Mesendoderm (in vitro differentiated cells): Measurements from ENCODE around the gene ATP6V1D. TPM values are rescaled to one million over a fixed set of nuclear protein-coding genes. Genes with fewer than 3 reads are reported as not detected.
A peak's percentile ranks its signal among the peaks of the same experiment; 100 is the strongest.
"Not testable (repeated sequence)": the region's sequence is repeated elsewhere in the genome, so short reads cannot be mapped to it uniquely, and the experiment has no call there.

Experiments used
- DNase-seq: peaks from one replicate; pipeline ENCODE4 v3.0.0; 2013
- H2AK5ac ChIP-seq: 2 replicates; pipeline ENCODE4 v1.6.1; 2013; ENCODE audit warnings: low read length, inconsistent platforms
- H2BK120ac ChIP-seq: 2 replicates; pipeline ENCODE4 v1.6.1; 2013; ENCODE audit warnings: low read depth, mild to moderate bottlenecking, low read length, moderate library complexity, mixed read lengths
- H2BK15ac ChIP-seq: replicated peaks from 2 replicates; pipeline ENCODE4 v1.6.1; 2013; ENCODE audit warnings: low read depth, mild to moderate bottlenecking, moderate library complexity
- H2BK5ac ChIP-seq: 2 replicates; pipeline ENCODE4 v1.6.1; 2013; ENCODE audit warnings: low read length, inconsistent platforms
- H3K18ac ChIP-seq: 2 replicates; pipeline ENCODE4 v1.6.1; 2013; ENCODE audit warnings: mild to moderate bottlenecking, low read length, mixed read lengths
- H3K23ac ChIP-seq: one replicate; pipeline ENCODE4 v1.6.1; 2013; ENCODE audit warnings: low read length
- H3K27ac ChIP-seq: 2 replicates; pipeline ENCODE4 v1.5.1; 2013; ENCODE audit warnings: low read depth, mild to moderate bottlenecking, inconsistent platforms, low read length, moderate library complexity
- H3K27me3 ChIP-seq: 2 replicates; pipeline ENCODE4 v1.6.1; 2013; ENCODE audit warnings: low read length, control low read depth, mild to moderate bottlenecking, inconsistent platforms; ENCODE audit not compliant: insufficient read depth, poor library complexity
- H3K36me3 ChIP-seq: 2 replicates; pipeline ENCODE4 v1.6.1; 2013; ENCODE audit warnings: low read length, inconsistent platforms; ENCODE audit not compliant: control insufficient read depth, insufficient read depth
- H3K4ac ChIP-seq: one replicate; pipeline ENCODE4 v1.6.1; 2013; ENCODE audit warnings: low read depth, mild to moderate bottlenecking, low read length, moderate library complexity
- H3K4me1 ChIP-seq: 2 replicates; pipeline ENCODE4 v1.6.1; 2013; ENCODE audit warnings: low read depth, low read length, inconsistent platforms; ENCODE audit not compliant: control insufficient read depth
- H3K4me2 ChIP-seq: 2 replicates; pipeline ENCODE4 v1.6.1; 2013; ENCODE audit warnings: low read length
- H3K4me3 ChIP-seq: 2 replicates; pipeline ENCODE4 v1.5.1; 2013; ENCODE audit warnings: mild to moderate bottlenecking, low read length
- H3K56ac ChIP-seq: one replicate; pipeline ENCODE4 v1.6.1; 2013; ENCODE audit warnings: low read length
- H3K79me1 ChIP-seq: 2 replicates; pipeline ENCODE4 v1.6.1; 2013; ENCODE audit warnings: low read length, inconsistent platforms
- H3K79me2 ChIP-seq: 2 replicates; pipeline ENCODE4 v1.6.1; 2013; ENCODE audit warnings: mild to moderate bottlenecking, low read length; ENCODE audit not compliant: control insufficient read depth, insufficient read depth
- H3K9ac ChIP-seq: 2 replicates; pipeline ENCODE4 v1.6.1; 2013; ENCODE audit warnings: low read length, inconsistent platforms
- H4K5ac ChIP-seq: one replicate; pipeline ENCODE4 v1.6.1; 2013; ENCODE audit warnings: low read length
- H4K8ac ChIP-seq: one replicate; pipeline ENCODE4 v1.6.1; 2013; ENCODE audit warnings: low read depth, mild to moderate bottlenecking, control low read depth, low read length, moderate library complexity
- WGBS: extraction: QIAGEN DNeasy Blood & Tissue Kit; methylation state at CpG from one replicate; pipeline ENCODE4 v1.1.7; 2013; ENCODE audit warnings: low lambda C conversion rate, missing lambda C conversion rate; ENCODE audit not compliant: insufficient coverage; ENCODE audit errors: extremely low coverage; 5-methylcytosine and 5-hydroxymethylcytosine counted together
- polyA plus RNA-seq, 2 experiments: library from polyadenylated mRNA; stranded (reverse); fragments of 200-250 nt; gene quantifications; one replicate each; pipeline ENCODE4 v1.2.3, GENCODE V29; 2013

Gene ATP6V1D
- polyA plus RNA-seq (2013, experiment 1 of 2) = 47.6 TPM
- polyA plus RNA-seq (2013, experiment 2 of 2) = 48.0 TPM

GRCh38 chr14:67359775-67360469 is at the start of gene ATP6V1D, which contains the start of gene EIF2S1:
Gene ATP6V1D, minus strand, starts transcription at chr14:67359804. Its CDS starts 106 bp downstream, at chr14:67359698.
Gene EIF2S1, plus strand, starts transcription at chr14:67360328. Its CDS starts 4,440 bp downstream, at chr14:67364768.
- Histone ChIP-seq H4K5ac (no peak within 1 kb of the TSS), H2AK5ac (no peak within 1 kb of the TSS), H3K27me3 (no peaks in the 10 kb centered on the region), H2BK5ac (peak within 1 kb of the TSS; percentile 43), H3K4me2 (peak within 1 kb of the TSS; percentile 74), H3K4me3 (peak within 1 kb of the TSS; percentile 94), H3K18ac (no peak within 1 kb of the TSS), H3K4ac (peak within 1 kb of the TSS; percentile 61), H2BK15ac (no peak within 1 kb of the TSS), H3K56ac (peak within 1 kb of the TSS; percentile 95), H4K8ac (peak within 1 kb of the TSS; percentile 86), H3K4me1 (no peaks in the 10 kb centered on the region), H3K27ac (peak within 1 kb of the TSS; percentile 11), H2BK120ac (no peak within 1 kb of the TSS), H3K79me2 (peaks cover 58% of the 10 kb centered on the region), H3K79me1 (peaks cover 8% of the 10 kb centered on the region), H3K23ac (no peak within 1 kb of the TSS), H3K9ac (peak within 1 kb of the TSS; percentile 93), H3K36me3 (peaks cover 2% of the 10 kb centered on the region)
- no CpG with 5 or more reads among the region's 47 CpGs for WGBS
- peak; percentile 100 for DNase-seq

- not testable (repeated sequence) for H3K4ac ChIP-seq, H3K4me2 ChIP-seq, H2BK15ac ChIP-seq, H2AK5ac ChIP-seq, H3K18ac ChIP-seq, H3K27me3 ChIP-seq, H3K23ac ChIP-seq, H3K56ac ChIP-seq, H4K5ac ChIP-seq, H2BK120ac ChIP-seq, H3K4me3 ChIP-seq, H2BK5ac ChIP-seq, DNase-seq, H4K8ac ChIP-seq, H3K4me1 ChIP-seq, H3K27ac ChIP-seq, H3K36me3 ChIP-seq, H3K9ac ChIP-seq, H3K79me2 ChIP-seq, H3K79me1 ChIP-seq
- WGBS = 100% methylated on average over 1 of the region's 7 CpGs
These were observed 48.7 kb upstream of the ATP6V1D start for GRCh38 chr14:67408122-67408801.

DNA sequence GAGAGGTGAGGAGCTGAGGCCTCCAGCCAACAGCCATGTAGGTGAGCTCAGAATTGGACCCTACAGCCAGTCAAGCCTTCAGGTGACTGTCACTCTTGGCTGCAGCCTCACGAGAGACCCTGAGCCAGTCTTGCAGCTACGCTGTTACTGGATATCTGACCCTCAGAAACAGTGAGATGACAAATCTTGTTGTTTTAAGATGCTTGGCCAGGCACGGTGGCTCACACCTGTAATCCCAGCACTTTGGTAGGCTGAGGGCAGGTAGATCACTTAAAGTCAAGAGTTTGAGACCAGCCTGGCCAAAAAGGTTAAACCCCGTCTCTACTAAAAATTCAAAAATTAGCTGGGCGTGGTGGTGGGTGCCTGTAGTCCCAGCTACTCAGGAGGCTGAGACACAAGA is 46.2 kb upstream of the ATP6V1D start:
- no peak overlapping the region for H3K18ac ChIP-seq
- WGBS = no CpG with 5 or more reads among the region's 5 CpGs
- DNase-seq = no peak

DNA sequence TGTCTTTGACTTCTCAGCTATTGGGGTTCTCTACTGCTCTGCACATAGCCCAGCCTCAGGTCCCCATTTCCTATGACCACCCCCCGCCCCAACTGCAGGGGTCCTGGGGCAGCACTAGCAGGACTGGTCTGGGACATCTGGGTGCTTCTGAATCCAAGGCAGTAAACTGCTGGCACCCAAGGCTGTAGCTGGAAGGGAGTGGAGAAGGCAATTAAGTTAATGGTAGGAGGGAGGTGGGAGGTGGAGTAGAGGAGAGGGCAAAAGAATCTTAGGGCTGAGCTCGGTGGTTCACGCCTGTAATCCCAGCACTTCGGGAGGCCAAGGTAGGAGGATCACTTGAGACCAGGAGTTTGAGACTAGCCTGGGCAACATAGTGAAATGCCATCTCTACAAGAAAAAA is 40.8 kb upstream of the ATP6V1D start:
- H3K79me1 ChIP-seq = no peaks in the 10 kb centered on the region
- no peak overlapping the region for H2BK5ac ChIP-seq
- H3K4me2 ChIP-seq = no peak overlapping the region
- no peak for DNase-seq
- H4K5ac ChIP-seq = no peak overlapping the region
- no CpG with 5 or more reads among the region's 4 CpGs for WGBS
- peaks cover 2% of the 10 kb centered on the region for H3K4me1 ChIP-seq
- no peaks in the 10 kb centered on the region for H3K27me3 ChIP-seq
- H3K4ac ChIP-seq = no peak overlapping the region
- H2BK15ac ChIP-seq = no peak overlapping the region
- H3K23ac ChIP-seq = no peak overlapping the region
- no peak overlapping the region for H2BK120ac ChIP-seq
- H3K56ac ChIP-seq = no peak overlapping the region
- no peak overlapping the region for H3K18ac ChIP-seq
- no peak overlapping the region for H2AK5ac ChIP-seq
- no peak overlapping the region for H3K27ac ChIP-seq
- no peak overlapping the region for H3K4me3 ChIP-seq
- H3K9ac ChIP-seq = no peak overlapping the region
- no peaks in the 10 kb centered on the region for H3K36me3 ChIP-seq
- no peaks in the 10 kb centered on the region for H3K79me2 ChIP-seq
- H4K8ac ChIP-seq = no peak overlapping the region

More for the DNA sequence above, 46.2 kb upstream of the ATP6V1D start:
- H3K4me1 ChIP-seq = no peaks in the 10 kb centered on the region
- no peak overlapping the region for H3K4me3 ChIP-seq
- H3K23ac ChIP-seq = no peak overlapping the region
- no peak overlapping the region for H3K4me2 ChIP-seq
- no peak overlapping the region for H3K4ac ChIP-seq
- no peaks in the 10 kb centered on the region for H3K27me3 ChIP-seq
- no peaks in the 10 kb centered on the region for H3K36me3 ChIP-seq
- no peak overlapping the region for H3K9ac ChIP-seq
- no peak overlapping the region for H2BK120ac ChIP-seq
- no peak overlapping the region for H2AK5ac ChIP-seq
- no peak overlapping the region for H3K56ac ChIP-seq
- H3K79me2 ChIP-seq = no peaks in the 10 kb centered on the region
- no peak overlapping the region for H2BK15ac ChIP-seq
- no peak overlapping the region for H3K27ac ChIP-seq
- no peak overlapping the region for H4K5ac ChIP-seq
- no peak overlapping the region for H2BK5ac ChIP-seq
- H4K8ac ChIP-seq = no peak overlapping the region
- no peaks in the 10 kb centered on the region for H3K79me1 ChIP-seq

DNA sequence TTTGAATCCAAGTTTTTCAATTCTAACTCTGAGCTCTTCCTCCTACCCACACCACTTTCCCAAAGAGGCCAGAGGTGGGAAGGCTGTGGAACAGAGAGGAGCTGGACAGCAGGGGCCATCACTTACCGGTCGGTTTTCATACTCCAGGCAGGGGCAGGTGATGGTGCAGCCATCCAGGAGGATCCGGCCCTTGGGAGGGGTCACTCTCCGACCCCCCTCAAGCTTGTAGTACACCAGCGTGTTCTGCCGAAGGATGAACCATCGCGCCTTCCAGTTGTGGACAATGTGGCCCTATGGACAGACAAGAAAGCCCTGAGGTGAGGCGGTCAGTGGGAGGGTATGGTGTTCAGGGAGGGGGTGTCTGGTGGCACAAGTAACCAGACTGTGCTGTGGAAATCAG is 37.9 kb upstream of the ATP6V1D start:
- H3K9ac ChIP-seq = no peak overlapping the region
- no peaks in the 10 kb centered on the region for H3K79me1 ChIP-seq

More for the DNA sequence above, 37.9 kb upstream of the ATP6V1D start:
- H3K56ac ChIP-seq = no peak overlapping the region
- no CpG with 5 or more reads among the region's 9 CpGs for WGBS
- DNase-seq = no peak
- H2AK5ac ChIP-seq = no peak overlapping the region
- H3K27ac ChIP-seq = no peak overlapping the region
- H2BK15ac ChIP-seq = no peak overlapping the region
- no peak overlapping the region for H3K4me3 ChIP-seq
- no peaks in the 10 kb centered on the region for H3K79me2 ChIP-seq
- no peak overlapping the region for H3K4ac ChIP-seq
- H2BK5ac ChIP-seq = no peak overlapping the region
- peaks cover 2% of the 10 kb centered on the region for H3K4me1 ChIP-seq
- H3K18ac ChIP-seq = no peak overlapping the region
- H4K8ac ChIP-seq = no peak overlapping the region
- H2BK120ac ChIP-seq = no peak overlapping the region
- no peaks in the 10 kb centered on the region for H3K36me3 ChIP-seq
- no peaks in the 10 kb centered on the region for H3K27me3 ChIP-seq
- H4K5ac ChIP-seq = no peak overlapping the region
- no peak overlapping the region for H3K4me2 ChIP-seq
- no peak overlapping the region for H3K23ac ChIP-seq
